ENCODE measurements around the gene DLST.
A peak's percentile ranks its signal among the peaks of the same experiment; 100 is the strongest.

DLST gene

GRCh38 chr14:74896400-74896799, 14.7 kb downstream of the DLST start:
- DNase-seq (ENCODE audit: low read depth in 2 of 2): no peak

- DNase-seq (ENCODE audit: low read depth in 2 of 2): no peak
Measured at GRCh38 chr14:74897642-74898041, 15.9 kb downstream of the DLST start.

DNA sequence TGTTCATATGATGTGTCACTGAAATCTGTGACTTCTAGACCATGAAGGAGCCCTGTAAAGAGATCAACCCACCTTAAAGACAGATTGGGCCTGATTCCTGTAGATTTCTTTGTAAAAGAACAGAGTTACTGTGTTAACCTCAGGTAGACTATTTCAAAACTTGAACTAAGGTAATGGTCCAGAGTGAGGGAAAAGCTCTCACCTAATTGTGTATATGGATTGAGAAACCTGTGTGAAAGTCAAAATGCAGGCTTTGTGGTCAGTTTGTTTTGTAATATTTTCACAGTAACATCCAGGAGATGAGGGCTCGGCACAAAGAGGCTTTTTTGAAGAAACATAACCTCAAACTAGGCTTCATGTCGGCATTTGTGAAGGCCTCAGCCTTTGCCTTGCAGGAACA, 16.4 kb downstream of the DLST start:
- DNase-seq (ENCODE audit: low read depth in 2 of 2): no peak

GRCh38 chr14:74898694-74899093, 17.0 kb downstream of the DLST start:
- no peak for DNase-seq (ENCODE audit: low read depth in 2 of 2)

GRCh38 chr14:74902941-74903705, 21.4 kb downstream of the DLST start:
- no peak for DNase-seq (ENCODE audit: low read depth in 2 of 2)

GRCh38 chr14:74904635-74905503, 23.2 kb downstream of the DLST start:
- DNase-seq (ENCODE audit: low read depth in 2 of 2): no peak

GRCh38 chr14:74905595-74906142, 24.0 kb downstream of the DLST start:
- DNase-seq (ENCODE audit: low read depth in 2 of 2): peak; percentile 54 to 59

DNA sequence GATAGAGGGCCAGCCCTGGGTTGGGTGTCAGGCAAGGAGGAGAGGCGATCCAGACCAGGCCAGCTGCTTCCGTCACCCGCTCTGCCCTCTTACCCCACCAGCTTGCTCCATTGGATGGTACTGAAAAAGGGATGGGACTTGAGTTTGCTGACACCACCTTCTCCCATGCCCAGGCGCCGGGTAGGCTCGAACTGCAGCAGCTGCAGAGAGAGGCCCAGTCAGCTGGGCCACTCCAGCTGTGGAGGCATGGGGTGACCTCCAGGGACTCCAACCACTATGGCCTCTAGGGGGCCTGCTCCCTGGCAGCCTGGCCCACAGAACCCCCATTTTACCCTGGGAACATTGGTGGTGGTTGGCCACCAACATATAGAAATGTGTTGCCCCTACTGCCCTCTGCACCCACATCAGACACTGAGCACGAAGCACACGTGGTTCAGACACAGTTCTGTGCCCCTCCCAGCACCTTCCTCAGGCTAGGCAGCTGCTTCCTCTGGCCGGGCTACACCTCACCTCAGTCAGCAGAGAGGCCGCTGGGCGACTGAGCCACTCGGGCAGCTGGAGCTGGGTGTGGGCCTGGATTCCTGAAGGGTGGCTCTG, 25.3 kb downstream of the DLST start:
- DNase-seq (ENCODE audit: low read depth in 2 of 2): no peak

GRCh38 chr14:74907744-74908143, 26.0 kb downstream of the DLST start:
- DNase-seq (ENCODE audit: low read depth in 2 of 2): no peak

DNA sequence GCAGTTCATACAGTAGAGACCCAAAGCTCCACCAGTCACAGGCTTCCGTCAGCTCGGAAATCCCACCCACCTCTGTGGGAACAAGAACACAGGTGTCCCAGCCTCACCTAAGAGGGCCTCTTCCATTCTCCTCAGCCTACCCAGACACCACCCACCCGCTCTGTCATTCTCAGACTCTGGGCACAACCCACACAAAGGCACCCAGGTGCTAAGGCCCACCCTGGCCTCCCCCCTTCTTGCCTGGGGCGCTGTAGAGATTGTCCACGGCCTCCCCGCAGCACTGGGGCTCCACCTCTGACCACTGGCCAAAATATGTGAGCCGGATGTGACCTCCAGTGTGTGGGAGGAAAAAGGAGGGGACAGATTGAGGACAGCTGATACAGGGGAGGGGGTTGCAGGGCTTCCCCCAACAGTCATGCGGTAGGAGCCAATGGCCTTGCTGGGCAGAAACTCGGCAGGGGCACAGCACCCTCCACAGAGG, 27.2 kb downstream of the DLST start:
- DNase-seq (ENCODE audit: low read depth in 2 of 2): no peak

- no peak for DNase-seq (ENCODE audit: low read depth in 2 of 2)
Measured at GRCh38 chr14:74909501-74909900, 27.8 kb downstream of the DLST start.

GRCh38 chr14:74909911-74910310, 28.2 kb downstream of the DLST start:
- DNase-seq (ENCODE audit: low read depth in 2 of 2): no peak

- no peak for DNase-seq (ENCODE audit: low read depth in 2 of 2)
Measured at GRCh38 chr14:74910556-74910955, 28.8 kb downstream of the DLST start.

- DNase-seq (ENCODE audit: low read depth in 2 of 2): no peak
Measured at GRCh38 chr14:74911221-74911620, 29.5 kb downstream of the DLST start.

DNA sequence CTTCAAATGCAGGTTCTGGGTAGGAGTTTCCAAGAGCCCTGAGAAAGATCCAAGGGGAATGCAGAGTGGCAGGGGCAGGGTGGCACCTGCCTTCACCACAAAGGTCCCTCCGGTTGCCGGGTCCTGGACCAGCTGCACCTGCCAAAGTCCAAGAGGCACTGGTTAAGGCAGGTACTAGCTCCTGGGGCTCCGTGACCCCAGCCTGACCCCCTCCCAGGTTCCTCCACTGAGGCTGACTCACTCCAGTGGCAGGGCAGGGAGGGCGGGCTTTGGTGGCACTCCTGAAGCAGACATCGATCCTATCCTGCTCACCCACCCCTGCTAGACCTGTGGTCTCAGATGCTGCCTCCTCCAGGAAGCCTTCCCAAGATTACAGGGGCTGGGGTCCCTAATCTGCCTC, 30.0 kb downstream of the DLST start:
- no peak for DNase-seq (ENCODE audit: low read depth in 2 of 2)

- DNase-seq (ENCODE audit: low read depth in 2 of 2): no peak
Measured at GRCh38 chr14:74912111-74912510, 30.4 kb downstream of the DLST start.

DNA sequence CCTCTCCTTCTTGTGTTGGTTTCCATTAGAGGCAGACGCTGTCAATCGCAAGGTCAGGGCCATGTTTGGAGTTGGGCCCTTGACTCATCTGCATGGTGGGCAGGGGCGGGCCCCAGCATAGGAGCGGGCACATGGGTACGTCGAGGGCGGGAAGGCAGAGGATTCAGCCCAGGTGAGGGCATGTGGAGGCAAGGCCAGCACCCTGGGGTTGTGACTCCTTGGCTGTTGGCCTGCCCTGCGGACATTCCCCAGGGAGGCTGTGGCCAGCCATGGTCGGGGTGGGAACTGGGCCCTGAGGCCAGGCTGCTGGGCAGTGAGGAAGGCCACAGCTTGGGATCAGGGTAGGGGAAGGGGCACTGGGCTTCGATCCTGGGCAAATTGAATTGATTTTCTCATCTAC, 31.1 kb downstream of the DLST start:
- DNase-seq (ENCODE audit: low read depth in 2 of 2): no peak

DNA sequence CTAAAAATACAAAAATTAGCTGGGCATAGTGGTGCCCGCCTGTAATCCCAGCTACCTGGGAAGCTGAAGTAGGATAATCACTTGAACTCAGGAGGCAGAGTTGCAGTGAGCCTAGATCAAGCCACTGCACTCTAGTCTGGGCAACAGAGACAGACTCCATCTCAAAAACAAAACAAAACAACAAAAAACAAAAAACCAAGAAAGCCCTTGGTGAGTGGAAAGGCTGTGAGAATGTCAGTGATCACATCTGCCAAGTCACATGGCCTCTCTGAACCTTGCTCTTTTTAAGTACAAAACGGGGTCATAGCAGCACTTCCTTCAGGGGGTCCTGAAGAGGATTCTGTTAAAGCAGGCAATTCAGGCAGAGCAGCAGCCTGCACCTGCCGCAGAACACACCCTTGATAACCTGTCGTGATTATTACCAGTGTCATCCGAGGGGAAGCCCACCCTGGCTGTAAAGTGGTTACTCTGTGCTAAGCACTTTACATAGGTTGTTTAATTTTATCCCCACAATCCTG, 31.7 kb downstream of the DLST start:
- DNase-seq (ENCODE audit: low read depth in 2 of 2): no peak

- no peak for DNase-seq (ENCODE audit: low read depth in 2 of 2)
Measured at GRCh38 chr14:74913986-74914573, 32.4 kb downstream of the DLST start.

DNA sequence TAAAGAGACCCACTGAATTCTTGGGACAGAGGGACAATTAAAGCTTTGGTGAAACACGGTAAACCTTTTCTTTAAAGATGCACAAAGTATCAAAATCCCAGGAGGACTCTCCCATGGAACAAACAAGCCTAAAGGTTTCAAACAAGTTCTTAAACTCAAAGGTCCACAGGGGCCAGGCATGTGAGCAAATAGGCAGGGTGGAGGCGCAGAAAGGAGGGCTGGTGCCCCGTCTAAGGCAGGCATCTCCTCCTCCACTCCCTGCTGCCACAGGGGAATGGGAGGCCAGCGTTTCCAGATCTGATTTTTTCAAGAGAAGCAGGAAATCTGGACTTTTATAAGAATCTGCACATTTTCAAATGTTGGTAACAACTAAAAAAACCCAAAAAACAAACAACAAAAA, 33.7 kb downstream of the DLST start:
- DNase-seq (ENCODE audit: low read depth in 2 of 2): no peak

DNA sequence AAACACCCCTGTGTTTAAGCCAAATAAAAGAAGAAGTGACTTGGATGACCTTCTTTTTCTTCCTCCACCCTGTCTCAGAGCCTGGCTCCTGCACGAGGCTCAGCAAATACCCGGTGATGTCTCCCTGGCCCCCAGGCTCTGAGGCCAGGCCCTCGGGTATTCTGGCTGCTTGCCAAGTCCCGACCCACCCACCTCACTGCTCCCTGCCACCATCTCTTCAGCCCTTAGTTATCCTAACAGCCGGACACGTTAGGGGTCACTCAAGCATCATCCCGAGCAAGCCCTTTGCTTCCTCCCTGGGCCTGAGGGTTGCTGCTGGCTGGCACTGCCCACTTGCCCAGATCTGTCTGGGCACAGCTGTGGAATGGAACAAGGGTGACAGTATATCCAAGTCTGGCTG, 34.1 kb downstream of the DLST start:
- no peak for DNase-seq (ENCODE audit: low read depth in 2 of 2)

- DNase-seq (ENCODE audit: low read depth in 2 of 2): no peak
Measured at GRCh38 chr14:74917178-74917543, 35.4 kb downstream of the DLST start.
